Activated CD8-positive, alpha-beta memory T cell treated with anti-CD3 and anti-CD28 coated beads for 4 hours (primary cell): Measurements from ENCODE around the gene BCL6B.
"Not testable (repeated sequence)": the region's sequence is repeated elsewhere in the genome, so short reads cannot be mapped to it uniquely, and the experiment has no call there.

Experiments used
- DNase-seq, 2 donors: peaks; one replicate each; pipeline ENCODE4 v3.0.0-alpha.2; 2020; ENCODE audit warnings: low read depth in 2 of 2

BCL6B gene, protein sequence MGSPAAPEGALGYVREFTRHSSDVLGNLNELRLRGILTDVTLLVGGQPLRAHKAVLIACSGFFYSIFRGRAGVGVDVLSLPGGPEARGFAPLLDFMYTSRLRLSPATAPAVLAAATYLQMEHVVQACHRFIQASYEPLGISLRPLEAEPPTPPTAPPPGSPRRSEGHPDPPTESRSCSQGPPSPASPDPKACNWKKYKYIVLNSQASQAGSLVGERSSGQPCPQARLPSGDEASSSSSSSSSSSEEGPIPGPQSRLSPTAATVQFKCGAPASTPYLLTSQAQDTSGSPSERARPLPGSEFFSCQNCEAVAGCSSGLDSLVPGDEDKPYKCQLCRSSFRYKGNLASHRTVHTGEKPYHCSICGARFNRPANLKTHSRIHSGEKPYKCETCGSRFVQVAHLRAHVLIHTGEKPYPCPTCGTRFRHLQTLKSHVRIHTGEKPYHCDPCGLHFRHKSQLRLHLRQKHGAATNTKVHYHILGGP

DNA sequence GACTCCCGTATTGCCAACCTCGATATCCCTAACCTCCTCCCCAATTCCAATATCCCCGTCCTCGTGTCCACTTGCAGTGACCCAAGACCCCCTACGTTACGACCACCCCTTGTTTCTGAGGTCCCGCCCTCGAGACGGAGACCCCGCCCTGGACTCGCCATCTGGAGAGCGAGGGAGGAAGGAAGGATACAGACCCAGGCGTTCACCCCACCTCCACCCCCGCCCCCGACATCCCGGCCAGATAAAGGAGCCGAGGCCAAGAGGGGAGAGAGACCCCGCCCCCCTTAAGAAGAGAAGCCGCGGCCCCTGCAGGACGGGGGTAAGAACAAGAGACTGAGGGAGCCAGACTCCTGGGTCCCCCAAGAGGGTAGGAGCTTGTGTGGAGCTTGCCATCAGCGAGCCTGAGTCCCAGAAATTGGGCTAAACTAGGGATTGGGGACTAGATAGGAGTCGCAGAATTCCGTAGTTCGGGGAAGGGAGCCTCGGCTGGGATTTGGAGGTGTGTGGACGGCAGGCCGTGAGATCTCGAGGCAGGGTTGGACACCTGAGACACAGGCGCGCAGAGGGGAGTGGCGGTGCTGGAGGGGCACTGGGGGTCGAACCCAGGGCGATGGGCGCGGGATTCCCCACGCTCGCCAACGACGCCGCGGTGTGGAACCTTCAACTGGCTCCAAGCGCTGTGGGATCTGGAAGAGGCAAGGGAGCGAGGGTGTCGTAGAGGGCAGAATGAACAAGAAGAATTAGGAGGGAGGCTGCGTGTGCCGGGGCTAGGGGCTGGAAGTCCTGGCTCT is at the start of gene BCL6B:
TSS of gene BCL6B (plus strand) at position 270 of the 791 bp plus-strand sequence. CDS start 622 bp downstream, outside the sequence.
- no peak for DNase-seq

- not testable (repeated sequence) for DNase-seq
Measured at GRCh38 chr17:6979440-6979839, 43.4 kb upstream of the BCL6B start.

DNA sequence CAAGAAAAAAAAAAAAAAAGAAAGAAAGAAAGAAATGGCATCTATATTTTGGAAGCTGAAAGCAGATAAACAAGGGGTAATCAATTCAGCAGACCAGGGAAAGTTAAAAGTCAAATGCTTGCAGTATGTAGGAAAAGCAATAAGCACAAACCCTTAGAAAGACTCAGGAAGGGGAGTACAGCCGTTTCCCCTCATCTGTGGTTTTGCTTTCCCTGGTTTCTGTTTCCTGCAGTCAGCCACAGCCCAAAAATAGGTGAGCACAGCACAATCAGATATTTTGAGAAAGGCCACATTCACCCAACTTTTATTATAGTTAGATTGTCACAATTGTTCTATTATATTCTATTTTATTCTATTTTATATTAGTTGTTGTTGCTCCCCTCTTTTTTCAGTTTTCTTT is 41.4 kb upstream of the BCL6B start:
- DNase-seq = no peak

DNA sequence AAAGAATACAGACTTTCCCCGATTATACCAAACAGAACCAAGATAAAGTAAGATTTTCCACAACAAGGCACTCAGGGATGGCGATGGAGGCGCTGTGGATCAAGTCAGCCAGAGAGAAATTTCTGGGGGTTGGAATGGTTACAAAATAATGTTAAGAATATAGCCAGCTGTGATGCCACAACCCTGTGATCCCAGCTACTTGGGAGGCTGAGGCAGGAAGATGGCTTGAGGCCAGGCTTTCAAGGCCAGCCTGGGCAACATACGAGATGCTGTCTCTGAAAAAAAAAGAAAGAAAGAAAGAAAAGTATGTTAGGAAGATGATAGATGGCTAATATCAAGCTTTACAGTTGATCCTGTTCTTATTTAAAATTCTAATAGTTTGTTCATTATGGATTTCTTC is 37.6 kb upstream of the BCL6B start:
- DNase-seq = no peak

GRCh38 chr17:6986676-6987075 is 36.2 kb upstream of the BCL6B start:
- no peak for DNase-seq

DNA sequence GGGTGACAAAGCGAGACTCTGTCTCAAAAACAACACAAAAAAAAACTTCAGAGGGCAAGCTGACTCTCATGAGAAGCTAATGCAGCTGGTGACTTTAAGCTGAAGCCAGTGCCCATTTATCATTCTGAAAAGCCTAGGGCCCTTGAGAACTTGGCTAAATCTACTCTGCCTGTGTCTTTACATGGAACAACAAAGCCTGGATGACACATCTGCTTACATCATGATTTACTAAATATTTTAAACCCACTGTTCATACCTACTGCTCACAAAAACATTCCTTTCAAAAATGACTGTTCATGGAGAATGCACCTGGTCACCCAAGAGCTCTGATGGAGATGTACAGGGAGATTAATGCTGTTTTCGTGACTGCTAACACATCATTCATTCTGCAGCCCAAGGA is 33.1 kb upstream of the BCL6B start:
- DNase-seq = no peak

- not testable (repeated sequence) for DNase-seq
Measured at GRCh38 chr17:6993613-6994056, 29.2 kb upstream of the BCL6B start.

GRCh38 chr17:6994118-6994598 is 28.7 kb upstream of the BCL6B start:
- DNase-seq = no peak

DNA sequence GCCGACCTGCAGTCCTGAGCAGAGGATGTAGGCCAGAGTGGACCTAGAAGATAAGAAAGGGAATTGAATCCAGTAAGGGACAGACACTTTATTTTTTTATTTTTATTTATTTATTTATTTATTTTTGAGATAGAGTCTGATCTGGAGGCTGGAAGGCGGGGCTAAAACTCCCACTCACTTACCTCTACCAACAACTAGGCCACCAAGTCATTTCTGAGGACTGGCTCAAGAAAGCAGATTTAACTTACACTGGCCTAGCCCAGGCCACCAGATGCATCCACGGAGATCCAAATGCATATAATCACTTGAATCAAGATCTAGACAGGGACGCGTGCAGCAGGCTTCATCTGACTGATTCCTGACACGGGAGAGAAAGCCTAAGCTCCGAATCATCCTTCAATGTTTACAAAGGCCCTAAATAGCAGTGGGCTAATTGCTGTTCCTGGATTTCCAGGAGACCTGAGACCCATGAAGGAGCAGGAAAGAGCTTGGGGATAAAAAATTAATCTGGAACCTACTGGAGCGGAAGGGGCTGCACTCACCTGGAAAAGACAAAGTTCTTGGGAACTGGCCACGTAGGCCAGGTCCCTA is 28.1 kb upstream of the BCL6B start:
- DNase-seq = no peak

DNA sequence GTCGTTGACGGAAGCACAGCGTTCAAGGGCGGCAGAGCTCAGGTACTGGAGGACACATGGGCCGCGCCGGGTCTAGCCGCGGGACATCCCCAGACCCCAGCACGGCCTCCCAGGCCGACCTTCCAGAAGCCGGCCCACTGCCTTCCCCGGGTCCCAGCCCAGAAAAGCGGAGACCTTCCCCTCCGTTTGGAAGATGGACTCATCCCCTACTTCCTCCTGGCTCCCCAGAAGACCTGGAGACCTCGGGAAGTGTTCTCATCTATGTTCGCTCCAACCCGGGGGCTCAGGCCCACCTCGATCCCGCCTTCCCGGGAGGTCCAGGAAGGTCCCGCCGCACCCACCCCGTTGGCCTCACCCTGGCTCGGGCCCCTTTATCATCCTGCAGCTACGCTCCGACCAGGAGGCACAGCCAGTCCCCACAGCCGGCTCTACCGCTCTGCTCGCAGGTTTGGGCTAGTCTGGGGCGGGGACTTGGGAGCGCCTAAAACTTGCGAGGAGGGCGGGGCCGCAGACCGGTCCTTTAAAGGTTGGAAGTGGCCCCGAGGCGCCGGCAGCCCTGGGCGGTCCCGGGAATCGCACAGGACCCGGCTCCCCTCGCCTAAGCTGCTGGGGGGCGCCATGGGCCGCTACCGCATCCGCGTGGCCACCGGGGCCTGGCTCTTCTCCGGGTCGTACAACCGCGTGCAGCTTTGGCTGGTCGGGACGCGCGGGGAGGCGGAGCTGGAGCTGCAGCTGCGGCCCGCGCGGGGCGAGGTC is 27.2 kb upstream of the BCL6B start, which contains the start of gene ALOX12:
TSS of gene ALOX12 (plus strand) at position 550 of the 756 bp plus-strand sequence. CDS start at position 619, 69 bp downstream.
- no peak for DNase-seq

GRCh38 chr17:6996256-6997011 is 26.4 kb upstream of the BCL6B start:
- DNase-seq = no peak

DNA sequence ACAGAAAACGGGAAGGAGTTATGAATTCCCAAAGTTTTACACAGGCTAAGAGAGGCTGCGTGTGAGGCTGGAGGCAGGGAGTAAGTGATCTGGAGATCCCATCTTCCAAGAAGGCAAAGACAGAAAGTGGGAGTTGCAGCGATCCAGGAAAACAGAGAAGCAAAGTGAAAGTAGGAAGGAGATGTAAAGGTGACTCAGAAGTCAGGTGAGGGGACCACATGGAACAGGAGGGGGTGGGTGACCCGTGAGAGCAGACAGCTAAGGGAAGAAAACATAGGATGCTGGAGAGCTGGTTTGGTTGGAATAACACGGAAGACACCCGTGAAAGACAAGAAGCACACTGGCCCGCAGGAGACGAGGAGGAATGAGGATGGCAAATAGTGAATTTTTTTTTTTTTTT is 25.7 kb upstream of the BCL6B start:
- DNase-seq = no peak

DNA sequence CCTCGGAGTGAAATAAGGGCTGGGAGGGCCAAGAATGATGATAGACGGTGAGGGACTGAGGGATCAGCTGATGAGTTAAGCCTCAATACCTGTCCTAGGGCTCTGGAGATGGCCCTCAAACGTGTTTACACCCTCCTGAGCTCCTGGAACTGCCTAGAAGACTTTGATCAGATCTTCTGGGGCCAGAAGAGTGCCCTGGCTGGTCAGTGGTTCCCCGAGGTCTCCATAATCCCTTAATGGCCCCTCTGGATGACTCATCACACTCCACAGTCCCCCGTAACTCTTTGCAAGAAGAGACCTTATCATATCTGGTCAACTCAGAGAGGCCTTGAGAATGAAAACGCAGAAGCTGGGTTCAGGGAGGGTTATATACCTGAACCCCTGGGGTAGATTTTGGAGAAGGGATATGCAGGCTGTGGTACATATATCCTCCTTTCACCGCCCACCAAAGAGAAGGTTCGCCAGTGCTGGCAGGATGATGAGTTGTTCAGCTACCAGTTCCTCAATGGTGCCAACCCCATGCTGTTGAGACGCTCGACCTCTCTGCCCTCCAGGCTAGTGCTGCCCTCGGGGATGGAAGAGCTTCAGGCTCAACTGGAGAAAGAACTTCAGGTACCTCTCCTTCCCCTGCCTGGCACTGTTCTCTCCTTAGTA is 23.9 kb upstream of the BCL6B start:
- DNase-seq = no peak

DNA sequence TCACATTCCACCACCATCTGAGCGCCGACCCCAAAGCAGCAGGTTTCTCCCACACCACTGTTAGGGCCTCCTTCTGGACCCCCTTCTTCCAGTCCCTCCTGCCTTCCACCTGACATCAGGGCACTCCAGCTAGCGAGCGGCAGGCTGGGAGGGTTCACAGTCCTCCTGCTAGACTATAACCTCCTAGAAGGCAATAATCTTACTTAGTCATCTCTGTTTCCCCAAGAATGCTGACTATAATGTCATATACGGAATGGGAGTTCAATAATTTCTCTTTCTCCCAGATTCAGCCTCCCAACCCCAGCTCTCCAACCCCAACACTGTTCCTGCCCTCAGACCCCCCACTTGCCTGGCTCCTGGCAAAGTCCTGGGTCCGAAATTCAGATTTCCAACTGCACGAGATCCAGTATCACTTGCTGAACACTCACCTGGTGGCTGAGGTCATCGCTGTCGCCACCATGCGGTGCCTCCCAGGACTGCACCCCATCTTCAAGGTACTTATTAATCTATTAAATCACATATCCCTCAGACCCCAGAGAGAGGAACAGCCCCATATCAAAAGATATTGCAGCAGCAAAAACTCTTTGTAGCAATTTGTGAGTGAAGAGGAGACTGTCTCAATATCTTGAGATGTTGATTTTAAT is 21.4 kb upstream of the BCL6B start:
- DNase-seq = no peak

GRCh38 chr17:7002288-7003047 is 20.4 kb upstream of the BCL6B start:
- DNase-seq = no peak

DNA sequence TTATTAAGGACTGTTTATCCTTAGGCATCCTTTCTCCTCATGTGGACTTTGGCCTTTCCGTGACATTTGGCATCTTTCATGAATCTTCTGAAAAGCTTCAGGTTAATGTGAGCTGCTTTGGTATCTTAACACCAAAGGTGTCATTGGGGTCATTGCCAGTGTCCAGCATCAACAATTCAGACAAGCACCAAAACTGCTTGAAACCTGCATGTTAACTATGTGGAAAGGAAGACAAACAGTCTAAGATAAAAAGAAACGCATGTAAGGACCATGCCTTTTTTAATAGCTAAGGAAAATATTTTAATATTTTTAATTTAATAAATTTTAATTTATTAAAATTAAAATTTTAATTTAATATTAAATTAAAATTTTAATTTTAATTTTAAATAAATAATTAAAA is 19.1 kb upstream of the BCL6B start:
- no peak for DNase-seq

GRCh38 chr17:7004398-7005253 is 18.2 kb upstream of the BCL6B start:
- DNase-seq = no peak

DNA sequence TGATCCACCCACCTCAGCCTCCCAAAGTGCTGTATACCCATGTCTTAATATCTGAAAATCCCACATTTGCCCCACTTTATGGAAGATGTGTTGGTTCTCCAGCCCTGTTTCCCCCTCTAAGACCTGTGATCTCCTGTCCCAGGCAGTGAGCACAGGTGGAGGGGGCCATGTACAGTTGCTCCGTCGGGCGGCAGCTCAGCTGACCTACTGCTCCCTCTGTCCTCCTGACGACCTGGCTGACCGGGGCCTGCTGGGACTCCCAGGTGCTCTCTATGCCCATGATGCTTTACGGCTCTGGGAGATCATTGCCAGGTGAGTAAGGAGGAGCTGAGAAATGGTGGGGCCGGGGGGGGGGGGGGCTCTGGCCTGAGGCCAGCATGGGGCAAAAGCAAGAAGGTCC is 17.1 kb upstream of the BCL6B start:
- DNase-seq = no peak
